IPS-18a (cell line): ENCODE results near the gene PDIA5.

Experiments used
- H3K27ac ChIP-seq: one replicate; pipeline ENCODE4 v1.5.1; 2013; ENCODE audit warnings: low read length
- H3K27me3 ChIP-seq: one replicate; pipeline ENCODE4 v1.6.1; 2013; ENCODE audit warnings: mild to moderate bottlenecking, low read length; ENCODE audit not compliant: control insufficient read depth, insufficient read depth
- H3K36me3 ChIP-seq: one replicate; pipeline ENCODE4 v1.6.1; 2013; ENCODE audit warnings: low read depth, low read length; ENCODE audit not compliant: control insufficient read depth
- H3K4me1 ChIP-seq: one replicate; pipeline ENCODE4 v1.6.1; 2013; ENCODE audit warnings: low read depth, low read length; ENCODE audit not compliant: control insufficient read depth
- H3K4me3 ChIP-seq: one replicate; pipeline ENCODE4 v1.5.1; 2013; ENCODE audit warnings: low read length
- H3K9ac ChIP-seq: one replicate; pipeline ENCODE4 v1.6.1; 2013; ENCODE audit warnings: mild to moderate bottlenecking, low read length, moderate library complexity
- H3K9me3 ChIP-seq: one replicate; pipeline ENCODE4 v1.6.1; 2013; ENCODE audit warnings: low read depth, low read length; ENCODE audit not compliant: control insufficient read depth

The PDIA5 gene

GRCh38 chr3:123061856-123062255, 5.0 kb upstream of the PDIA5 start:
- Histone ChIP-seq H3K36me3 (no peaks in the 10 kb centered on the region), H3K27me3 (peaks cover 13% of the 10 kb centered on the region), H3K4me3 (no peak overlapping the region)

GRCh38 chr3:123063034-123063433, 3.8 kb upstream of the PDIA5 start:
- H3K9me3 ChIP-seq, result no peaks in the 10 kb centered on the region
- peaks cover 6% of the 10 kb centered on the region for H3K4me1 ChIP-seq
- H3K4me3 ChIP-seq, result no peak overlapping the region

More at GRCh38 chr3:123061856-123062255, 5.0 kb upstream of the PDIA5 start:
- no peaks in the 10 kb centered on the region for H3K9me3 ChIP-seq
- H3K4me1 ChIP-seq, result peaks cover 3% of the 10 kb centered on the region
- no peak overlapping the region for H3K9ac ChIP-seq
- H3K27ac ChIP-seq, result no peak overlapping the region

GRCh38 chr3:123064506-123064905, 2.3 kb upstream of the PDIA5 start:
- H3K9ac ChIP-seq, result no peak overlapping the region
- H3K27ac ChIP-seq, result no peak overlapping the region
- no peak overlapping the region for H3K4me3 ChIP-seq
- H3K27me3 ChIP-seq, result peaks cover 18% of the 10 kb centered on the region
- H3K36me3 ChIP-seq, result no peaks in the 10 kb centered on the region
- peaks cover 14% of the 10 kb centered on the region for H3K4me1 ChIP-seq
- no peaks in the 10 kb centered on the region for H3K9me3 ChIP-seq

More at GRCh38 chr3:123063034-123063433, 3.8 kb upstream of the PDIA5 start:
- H3K36me3 ChIP-seq, result no peaks in the 10 kb centered on the region
- H3K27me3 ChIP-seq, result peaks cover 18% of the 10 kb centered on the region
- H3K9ac ChIP-seq, result no peak overlapping the region
- no peak overlapping the region for H3K27ac ChIP-seq

- no peak overlapping the region for H3K27ac ChIP-seq
- peaks cover 14% of the 10 kb centered on the region for H3K4me1 ChIP-seq
- peaks cover 18% of the 10 kb centered on the region for H3K27me3 ChIP-seq
- no peaks in the 10 kb centered on the region for H3K9me3 ChIP-seq
- no peaks in the 10 kb centered on the region for H3K36me3 ChIP-seq
- H3K4me3 ChIP-seq, result no peak overlapping the region
- no peak overlapping the region for H3K9ac ChIP-seq
Measured at GRCh38 chr3:123064914-123065313, 1.9 kb upstream of the PDIA5 start.

GRCh38 chr3:123066599-123066895, 278 bp upstream of the PDIA5 start:
- Histone ChIP-seq H3K9ac (no peak overlapping the region), H3K27ac (no peak overlapping the region)

DNA sequence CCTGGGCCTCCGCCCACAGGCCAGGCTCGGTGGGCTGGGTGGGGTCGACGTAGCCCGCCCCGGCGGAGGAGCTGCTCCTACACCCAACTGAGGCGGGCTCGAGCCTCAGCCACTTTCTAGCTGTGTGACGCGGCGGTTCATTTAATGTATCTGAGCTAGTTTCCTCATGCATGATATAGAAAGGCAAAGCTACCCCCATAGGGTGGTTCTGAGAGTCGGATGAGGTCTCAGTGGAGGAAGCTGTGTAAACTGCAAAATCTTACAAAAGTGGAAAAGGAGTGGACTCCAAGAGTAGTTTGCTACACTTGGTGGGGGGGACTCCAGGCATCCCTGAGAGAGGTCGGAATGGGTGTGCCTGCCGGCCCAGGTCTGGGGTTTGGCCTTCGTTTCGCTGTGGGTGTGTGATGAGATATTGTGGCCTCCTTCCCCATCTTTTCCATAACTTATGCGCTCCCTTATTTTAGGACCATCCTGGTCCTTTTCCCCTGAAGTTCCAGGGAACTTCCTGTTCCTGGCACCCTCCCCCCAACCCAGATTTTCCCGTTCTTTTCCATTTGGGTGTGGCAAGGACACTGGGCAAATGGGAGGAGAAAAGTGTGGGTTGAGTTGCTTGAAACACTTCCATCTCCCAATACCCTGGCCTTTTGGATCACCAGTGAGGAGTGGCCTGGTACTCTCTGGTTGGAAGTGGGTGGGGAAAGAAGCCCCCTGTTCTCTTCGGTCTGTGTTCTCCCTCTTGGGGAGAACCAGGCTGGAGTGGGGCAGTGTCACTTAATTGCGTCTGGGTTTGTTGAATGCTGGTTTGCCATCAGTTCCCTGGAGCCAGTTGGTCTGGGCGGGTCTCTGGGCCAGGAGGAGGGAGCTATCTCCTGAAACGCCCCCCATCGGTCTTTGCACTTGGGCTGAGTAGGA, 1.1 kb downstream of the PDIA5 start:
- peak overlapping the region; percentile 57 for H3K9ac ChIP-seq
- H3K27me3 ChIP-seq, result peaks cover 18% of the 10 kb centered on the region
- no peaks in the 10 kb centered on the region for H3K36me3 ChIP-seq
- H3K27ac ChIP-seq, result no peak overlapping the region
- peaks cover 21% of the 10 kb centered on the region for H3K4me1 ChIP-seq
- no peaks in the 10 kb centered on the region for H3K9me3 ChIP-seq
- peak overlapping the region; percentile 77 for H3K4me3 ChIP-seq

More at GRCh38 chr3:123066599-123066895, 278 bp upstream of the PDIA5 start:
- Histone ChIP-seq H3K9me3 (no peaks in the 10 kb centered on the region), H3K4me3 (peak overlapping the region; percentile 77), H3K27me3 (peaks cover 18% of the 10 kb centered on the region), H3K4me1 (peaks cover 21% of the 10 kb centered on the region), H3K36me3 (no peaks in the 10 kb centered on the region)

DNA sequence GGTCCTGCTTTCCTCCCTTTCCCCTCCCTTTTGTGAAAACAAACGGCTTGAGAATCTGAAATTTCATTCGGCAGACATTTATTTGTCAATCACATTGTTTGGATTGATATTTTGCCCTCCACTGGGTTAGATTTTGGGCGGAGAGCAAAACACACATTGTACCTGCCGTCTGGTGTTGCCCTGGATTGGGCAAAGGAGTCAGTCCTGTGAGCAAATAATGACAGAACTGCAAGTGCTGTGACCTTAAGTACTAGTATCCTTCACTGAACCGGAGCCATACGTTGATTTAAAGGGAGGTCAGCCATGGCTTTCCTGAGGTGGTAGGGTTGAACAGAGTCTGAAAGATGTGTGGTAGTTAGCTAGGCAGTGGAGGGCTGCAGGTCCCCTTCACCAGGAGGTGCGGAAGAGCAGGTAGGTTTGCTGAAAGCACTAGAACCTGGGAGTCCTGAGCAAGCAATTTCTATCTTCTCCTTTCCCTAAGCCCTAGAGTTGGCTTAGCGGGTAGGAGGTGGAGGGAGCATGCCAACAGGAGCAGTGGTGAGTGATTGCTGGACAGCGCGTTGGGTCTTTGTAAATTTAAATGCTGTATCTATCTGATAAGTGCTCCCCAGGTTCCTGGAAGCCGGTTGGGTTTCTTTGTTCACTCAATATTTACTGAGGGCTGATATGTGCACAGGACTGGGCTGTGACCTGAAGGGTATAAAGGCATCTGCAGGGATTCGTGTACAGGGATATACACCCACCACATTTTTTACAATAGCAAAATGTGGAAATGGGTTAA, 2.0 kb downstream of the PDIA5 start:
- peak overlapping the region; percentile 3 for H3K9ac ChIP-seq
- peaks cover 18% of the 10 kb centered on the region for H3K27me3 ChIP-seq
- H3K4me1 ChIP-seq, result peaks cover 21% of the 10 kb centered on the region
- H3K9me3 ChIP-seq, result no peaks in the 10 kb centered on the region
- H3K27ac ChIP-seq, result no peak overlapping the region
- peak overlapping the region; percentile 77 for H3K4me3 ChIP-seq
- no peaks in the 10 kb centered on the region for H3K36me3 ChIP-seq

DNA sequence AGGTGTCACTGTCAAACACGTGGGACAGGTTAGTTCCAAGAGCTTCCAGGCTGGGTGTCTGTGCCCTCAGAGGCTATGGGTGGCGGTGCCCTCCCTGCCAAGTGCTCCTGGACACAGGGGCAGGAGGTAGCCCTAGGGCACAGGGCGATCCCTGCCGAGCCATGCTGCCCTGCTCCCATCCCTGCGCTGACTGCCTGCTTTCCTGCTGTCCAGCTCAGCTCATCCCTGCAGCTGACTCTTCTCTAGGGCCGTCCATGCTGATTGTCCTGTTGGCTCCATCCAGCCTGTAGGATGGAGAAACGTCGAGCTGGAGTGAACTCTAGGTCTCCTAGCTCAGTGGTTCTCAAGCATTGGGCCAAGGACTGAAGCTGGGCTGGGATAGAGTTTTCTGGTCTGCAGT, 3.7 kb downstream of the PDIA5 start:
- Histone ChIP-seq H3K27me3 (peaks cover 17% of the 10 kb centered on the region), H3K4me3 (no peak overlapping the region), H3K27ac (no peak overlapping the region), H3K9me3 (no peaks in the 10 kb centered on the region), H3K4me1 (peaks cover 29% of the 10 kb centered on the region), H3K9ac (no peak overlapping the region), H3K36me3 (no peaks in the 10 kb centered on the region)

DNA sequence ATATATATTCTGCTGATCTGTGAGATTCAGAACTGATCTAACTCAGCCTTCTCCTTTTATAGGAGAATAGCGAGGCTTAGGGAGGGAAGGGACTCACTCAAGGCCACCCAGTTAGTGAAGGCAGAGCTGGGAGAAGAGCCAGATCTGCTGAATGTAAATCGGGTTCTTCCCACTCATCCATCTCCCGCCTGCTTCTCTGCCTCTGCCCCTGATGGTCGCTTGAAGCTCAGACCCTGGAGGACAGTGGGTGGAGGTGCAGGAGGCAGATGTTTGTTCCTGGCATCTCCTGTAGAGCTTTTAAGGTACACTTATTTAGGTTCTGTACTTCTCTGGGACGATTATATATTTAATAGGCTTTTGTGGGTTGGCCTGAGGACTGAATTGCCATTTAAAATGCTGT, 4.3 kb downstream of the PDIA5 start:
- Histone ChIP-seq H3K36me3 (no peaks in the 10 kb centered on the region), H3K9me3 (no peaks in the 10 kb centered on the region), H3K27me3 (peaks cover 11% of the 10 kb centered on the region), H3K4me3 (no peak overlapping the region), H3K9ac (no peak overlapping the region), H3K4me1 (peaks cover 30% of the 10 kb centered on the region), H3K27ac (no peak overlapping the region)

- H3K27ac ChIP-seq, result no peak overlapping the region
- peaks cover 28% of the 10 kb centered on the region for H3K4me1 ChIP-seq
- no peaks in the 10 kb centered on the region for H3K36me3 ChIP-seq
- H3K9me3 ChIP-seq, result no peaks in the 10 kb centered on the region
- peaks cover 7% of the 10 kb centered on the region for H3K27me3 ChIP-seq
- H3K9ac ChIP-seq, result no peak overlapping the region
- no peak overlapping the region for H3K4me3 ChIP-seq
Measured at GRCh38 chr3:123071581-123071980, 4.8 kb downstream of the PDIA5 start.

- Histone ChIP-seq H3K9ac (no peak overlapping the region), H3K9me3 (no peaks in the 10 kb centered on the region), H3K36me3 (no peaks in the 10 kb centered on the region), H3K27ac (no peak overlapping the region), H3K27me3 (peaks cover 5% of the 10 kb centered on the region), H3K4me3 (no peak overlapping the region), H3K4me1 (peaks cover 28% of the 10 kb centered on the region)
Measured at GRCh38 chr3:123072152-123072551, 5.3 kb downstream of the PDIA5 start.
